ENCODE data around the gene MAU2.
"Not testable (repeated sequence)": the region's sequence is repeated elsewhere in the genome, so short reads cannot be mapped to it uniquely, and the experiment has no call there.

DNA sequence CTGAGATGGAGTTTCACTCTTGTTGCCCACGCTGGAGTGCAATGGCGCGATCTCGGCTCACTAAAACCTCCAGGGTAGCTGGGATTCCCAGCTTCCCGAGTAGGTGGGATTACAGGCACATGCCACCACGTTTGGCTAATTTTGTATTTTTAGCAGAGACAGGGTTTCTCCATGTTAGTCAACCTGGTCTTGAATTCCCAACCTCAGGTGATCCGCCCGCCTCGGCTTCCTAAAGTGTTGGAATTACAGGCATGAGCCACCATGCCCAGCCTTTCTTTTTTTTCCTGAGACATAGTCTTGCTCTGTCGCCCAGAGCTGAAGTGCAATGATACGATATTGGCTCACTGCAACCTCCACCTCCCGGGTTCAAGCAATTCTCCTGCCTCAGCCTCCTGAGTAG lies 59.7 kb downstream of the MAU2 start:
- TF ChIP-seq, protein P1, sequence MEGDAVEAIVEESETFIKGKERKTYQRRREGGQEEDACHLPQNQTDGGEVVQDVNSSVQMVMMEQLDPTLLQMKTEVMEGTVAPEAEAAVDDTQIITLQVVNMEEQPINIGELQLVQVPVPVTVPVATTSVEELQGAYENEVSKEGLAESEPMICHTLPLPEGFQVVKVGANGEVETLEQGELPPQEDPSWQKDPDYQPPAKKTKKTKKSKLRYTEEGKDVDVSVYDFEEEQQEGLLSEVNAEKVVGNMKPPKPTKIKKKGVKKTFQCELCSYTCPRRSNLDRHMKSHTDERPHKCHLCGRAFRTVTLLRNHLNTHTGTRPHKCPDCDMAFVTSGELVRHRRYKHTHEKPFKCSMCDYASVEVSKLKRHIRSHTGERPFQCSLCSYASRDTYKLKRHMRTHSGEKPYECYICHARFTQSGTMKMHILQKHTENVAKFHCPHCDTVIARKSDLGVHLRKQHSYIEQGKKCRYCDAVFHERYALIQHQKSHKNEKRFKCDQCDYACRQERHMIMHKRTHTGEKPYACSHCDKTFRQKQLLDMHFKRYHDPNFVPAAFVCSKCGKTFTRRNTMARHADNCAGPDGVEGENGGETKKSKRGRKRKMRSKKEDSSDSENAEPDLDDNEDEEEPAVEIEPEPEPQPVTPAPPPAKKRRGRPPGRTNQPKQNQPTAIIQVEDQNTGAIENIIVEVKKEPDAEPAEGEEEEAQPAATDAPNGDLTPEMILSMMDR (IDR thresholded peaks at IDR 0.05): not testable (repeated sequence)
- TF ChIP-seq POLR2A (IDR thresholded peaks at IDR 0.05): not testable (repeated sequence)
